NT2/D1 (cell line): ENCODE measurements around the gene GPR151.

Experiments
- DNase-seq: peaks from one replicate; pipeline ENCODE4 v3.0.0-alpha.2; 2011; ENCODE audit warnings: low read depth, low spot score
- H3K27me3 ChIP-seq: 2 replicates; pipeline ENCODE4 v1.6.0; 2011; ENCODE audit warnings: mild to moderate bottlenecking; ENCODE audit not compliant: insufficient read length, insufficient read depth
- H3K36me3 ChIP-seq: 2 replicates; pipeline ENCODE4 v1.6.1; 2011; ENCODE audit warnings: mild to moderate bottlenecking, low read length, mixed read lengths; ENCODE audit not compliant: insufficient read depth, insufficient read length
- H3K4me1 ChIP-seq: 2 replicates; pipeline ENCODE4 v1.5.1; 2011; ENCODE audit not compliant: insufficient read depth, insufficient read length
- H3K4me3 ChIP-seq: 2 replicates; pipeline ENCODE4 v1.5.1; 2011; ENCODE audit warnings: low read depth; ENCODE audit not compliant: insufficient read length
- H3K9ac ChIP-seq: 2 replicates; pipeline ENCODE4 v1.6.0; 2011; ENCODE audit warnings: low read depth; ENCODE audit not compliant: insufficient read length
- H3K9me3 ChIP-seq: 2 replicates; pipeline ENCODE4 v1.5.1; 2011; ENCODE audit warnings: mild to moderate bottlenecking, low read length; ENCODE audit not compliant: insufficient read depth
- SUZ12 ChIP-seq: IDR thresholded peaks from 2 replicates; pipeline ENCODE4 v1.6.1; 2011; ENCODE audit not compliant: insufficient read length, insufficient read depth; ENCODE audit errors: extremely low read depth
- YY1 ChIP-seq: IDR thresholded peaks from 2 replicates; pipeline ENCODE4 v1.6.1; 2011; ENCODE audit not compliant: insufficient read length, insufficient read depth
- ZNF274 ChIP-seq: IDR thresholded peaks from 2 replicates; pipeline ENCODE4 v1.6.1; 2011; ENCODE audit warnings: mild to moderate bottlenecking, low read depth, low read length

Gene GPR151

GRCh38 chr5:146533260-146533857 lies 17.4 kb upstream of the GPR151 start:
- no peaks in the 10 kb centered on the region for H3K9me3 ChIP-seq
- H3K4me1 ChIP-seq, result no peaks in the 10 kb centered on the region
- H3K36me3 ChIP-seq, result no peaks in the 10 kb centered on the region
- DNase-seq, result peak; percentile 59
- no peak overlapping the region for H3K9ac ChIP-seq
- no peaks in the 10 kb centered on the region for H3K27me3 ChIP-seq
- TF ChIP-seq YY1 (no peak), ZNF274 (no peak), SUZ12 (no peak)
- H3K4me3 ChIP-seq, result no peak overlapping the region

- Histone ChIP-seq H3K9me3 (no peaks in the 10 kb centered on the region), H3K4me1 (no peaks in the 10 kb centered on the region), H3K9ac (no peak overlapping the region), H3K4me3 (no peak overlapping the region), H3K27me3 (no peaks in the 10 kb centered on the region), H3K36me3 (no peaks in the 10 kb centered on the region)
- no peak for DNase-seq
- TF ChIP-seq ZNF274 (no peak), SUZ12 (no peak), YY1 (no peak)
Measured at GRCh38 chr5:146529984-146530383, 14.0 kb upstream of the GPR151 start.

GRCh38 chr5:146528236-146528635 lies 12.2 kb upstream of the GPR151 start:
- DNase-seq, result no peak
- no peaks in the 10 kb centered on the region for H3K27me3 ChIP-seq
- H3K9me3 ChIP-seq, result no peaks in the 10 kb centered on the region
- TF ChIP-seq YY1, result no peak
- TF ChIP-seq SUZ12, result no peak
- no peak for TF ChIP-seq ZNF274
- no peaks in the 10 kb centered on the region for H3K36me3 ChIP-seq
- H3K4me1 ChIP-seq, result no peaks in the 10 kb centered on the region
- no peak overlapping the region for H3K4me3 ChIP-seq
- H3K9ac ChIP-seq, result no peak overlapping the region

GRCh38 chr5:146527785-146528184 lies 11.8 kb upstream of the GPR151 start:
- no peaks in the 10 kb centered on the region for H3K4me1 ChIP-seq
- no peak for DNase-seq
- TF ChIP-seq SUZ12 (no peak), YY1 (no peak), ZNF274 (no peak)

GRCh38 chr5:146523698-146524097 lies 7.7 kb upstream of the GPR151 start:
- no peaks in the 10 kb centered on the region for H3K4me1 ChIP-seq
- no peak for DNase-seq
- TF ChIP-seq YY1, result no peak
- no peak for TF ChIP-seq ZNF274
- no peak for TF ChIP-seq SUZ12
- no peaks in the 10 kb centered on the region for H3K36me3 ChIP-seq
- H3K9me3 ChIP-seq, result no peaks in the 10 kb centered on the region
- no peak overlapping the region for H3K9ac ChIP-seq
- no peak overlapping the region for H3K4me3 ChIP-seq
- H3K27me3 ChIP-seq, result no peaks in the 10 kb centered on the region

More at GRCh38 chr5:146527785-146528184, 11.8 kb upstream of the GPR151 start:
- Histone ChIP-seq H3K36me3 (no peaks in the 10 kb centered on the region), H3K27me3 (no peaks in the 10 kb centered on the region), H3K9me3 (no peaks in the 10 kb centered on the region), H3K9ac (no peak overlapping the region), H3K4me3 (no peak overlapping the region)

- Histone ChIP-seq H3K27me3 (no peaks in the 10 kb centered on the region), H3K4me3 (no peak overlapping the region), H3K9ac (no peak overlapping the region), H3K36me3 (no peaks in the 10 kb centered on the region), H3K9me3 (no peaks in the 10 kb centered on the region), H3K4me1 (no peaks in the 10 kb centered on the region)
- TF ChIP-seq ZNF274 (no peak), YY1 (no peak), SUZ12 (no peak)
- no peak for DNase-seq
Measured at GRCh38 chr5:146521403-146522106, 5.6 kb upstream of the GPR151 start.

- DNase-seq, result peak; percentile 23
- H3K4me1 ChIP-seq, result no peaks in the 10 kb centered on the region
- TF ChIP-seq SUZ12, result no peak
- TF ChIP-seq ZNF274, result no peak
- TF ChIP-seq YY1, result no peak
Measured at GRCh38 chr5:146520731-146521130, 4.7 kb upstream of the GPR151 start.

More at GRCh38 chr5:146520731-146521130, 4.7 kb upstream of the GPR151 start:
- Histone ChIP-seq H3K9ac (no peak overlapping the region), H3K9me3 (no peaks in the 10 kb centered on the region), H3K27me3 (no peaks in the 10 kb centered on the region), H3K4me3 (no peak overlapping the region), H3K36me3 (no peaks in the 10 kb centered on the region)
